ENCODE measurements around the gene CEACAM20. TPM values are rescaled to one million over a fixed set of nuclear protein-coding genes. Genes with fewer than 3 reads are reported as not detected.

The CEACAM20 gene
- total RNA-seq, 4 donors from 2014 or later, result 0.48 to 0.68 TPM; not detected in 2

- no peaks in the 10 kb centered on the region for H3K36me3 ChIP-seq
- no peaks in the 10 kb centered on the region for H3K27me3 ChIP-seq
- H3K9me3 ChIP-seq, result no peaks in the 10 kb centered on the region
- intact Hi-C loops (cut with DNase I; ENCODE audit: low total_unique reads) (no loop called here), in situ Hi-C loops (cut with MboI; ENCODE audit: low pct_ligation_motif_present in 1 of 4, low pct_unique_long_range_greater_than_20kb in 1 of 4, low sequenced_read_pairs in 3 of 4) (no loop called here)
- no peak overlapping the region for H3K27ac ChIP-seq
- no peak for DNase-seq
- WGBS, 2 donors (ENCODE audit: low coverage in 1 of 2), result 82 to 100% methylated on average over 1 to 4 of the region's 4 CpGs
- no peak overlapping the region for H3K4me3 ChIP-seq
- peaks cover 0 to 1% (median 0%) of the 10 kb centered on the region in 4 donors for H3K4me1 ChIP-seq
- TF ChIP-seq POLR2AphosphoS5 (IDR thresholded peaks at IDR 0.05) (no peak), POLR2A (IDR thresholded peaks at IDR 0.05) (no peak), EP300 (IDR thresholded peaks at IDR 0.05; ENCODE audit: low read depth) (no peak)
- TF ChIP-seq, protein P1, sequence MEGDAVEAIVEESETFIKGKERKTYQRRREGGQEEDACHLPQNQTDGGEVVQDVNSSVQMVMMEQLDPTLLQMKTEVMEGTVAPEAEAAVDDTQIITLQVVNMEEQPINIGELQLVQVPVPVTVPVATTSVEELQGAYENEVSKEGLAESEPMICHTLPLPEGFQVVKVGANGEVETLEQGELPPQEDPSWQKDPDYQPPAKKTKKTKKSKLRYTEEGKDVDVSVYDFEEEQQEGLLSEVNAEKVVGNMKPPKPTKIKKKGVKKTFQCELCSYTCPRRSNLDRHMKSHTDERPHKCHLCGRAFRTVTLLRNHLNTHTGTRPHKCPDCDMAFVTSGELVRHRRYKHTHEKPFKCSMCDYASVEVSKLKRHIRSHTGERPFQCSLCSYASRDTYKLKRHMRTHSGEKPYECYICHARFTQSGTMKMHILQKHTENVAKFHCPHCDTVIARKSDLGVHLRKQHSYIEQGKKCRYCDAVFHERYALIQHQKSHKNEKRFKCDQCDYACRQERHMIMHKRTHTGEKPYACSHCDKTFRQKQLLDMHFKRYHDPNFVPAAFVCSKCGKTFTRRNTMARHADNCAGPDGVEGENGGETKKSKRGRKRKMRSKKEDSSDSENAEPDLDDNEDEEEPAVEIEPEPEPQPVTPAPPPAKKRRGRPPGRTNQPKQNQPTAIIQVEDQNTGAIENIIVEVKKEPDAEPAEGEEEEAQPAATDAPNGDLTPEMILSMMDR (IDR thresholded peaks at IDR 0.05), result no peak
Measured at GRCh38 chr19:44548736-44549135, 19.3 kb upstream of the CEACAM20 start.

DNA sequence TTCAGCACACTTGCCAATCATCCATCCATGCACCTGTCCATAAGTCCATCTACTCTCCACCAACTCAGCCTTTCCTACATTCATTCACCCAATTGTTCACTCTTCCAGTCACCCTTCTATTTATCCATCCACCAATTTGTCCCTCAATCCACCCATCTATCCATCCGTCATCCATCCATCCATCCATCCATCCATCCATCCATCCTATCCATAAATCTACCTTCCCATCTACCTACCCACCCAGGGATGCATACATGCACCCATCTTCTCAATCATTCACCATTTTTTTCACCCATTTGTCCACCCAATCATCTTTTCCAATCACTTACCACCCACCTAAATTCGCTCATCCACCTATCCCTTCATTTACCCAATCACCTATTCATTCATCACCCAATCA, 14.6 kb upstream of the CEACAM20 start:
- in situ Hi-C loops (cut with MboI; ENCODE audit: low pct_ligation_motif_present in 1 of 4, low pct_unique_long_range_greater_than_20kb in 1 of 4, low sequenced_read_pairs in 3 of 4), result no loop called here
- 44 to 67% methylated on average over 2 of the region's 2 CpGs for WGBS, 2 donors (ENCODE audit: low coverage in 1 of 2)

DNA sequence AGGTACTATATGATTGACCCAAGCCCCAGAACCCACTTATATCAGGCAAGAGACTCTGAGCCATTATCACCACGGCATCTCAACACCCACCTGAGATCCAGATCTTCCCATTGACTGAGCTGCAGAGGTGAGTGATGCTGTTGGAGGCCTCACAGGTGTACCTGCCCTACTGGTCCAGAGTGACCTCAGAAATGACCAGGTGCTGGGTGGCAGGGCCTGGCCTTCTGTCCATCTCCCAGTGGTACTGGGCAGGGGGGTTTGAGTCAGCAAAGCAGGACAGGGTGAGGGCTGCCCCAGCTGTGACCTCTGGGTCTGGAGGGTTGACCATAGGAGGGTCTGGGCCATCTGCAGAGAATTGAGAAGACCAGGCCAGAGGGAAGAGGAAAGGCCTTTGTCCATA, 13.2 kb upstream of the CEACAM20 start:
- Histone ChIP-seq H3K27me3 (no peaks in the 10 kb centered on the region), H3K4me3 (no peak overlapping the region), H3K27ac (no peak overlapping the region), H3K36me3 (no peaks in the 10 kb centered on the region), H3K9me3 (no peaks in the 10 kb centered on the region), H3K4me1 (no peaks in the 10 kb centered on the region)
- DNase-seq, result no peak
- TF ChIP-seq POLR2A (IDR thresholded peaks at IDR 0.05) (no peak), POLR2AphosphoS5 (IDR thresholded peaks at IDR 0.05) (no peak), EP300 (IDR thresholded peaks at IDR 0.05; ENCODE audit: low read depth) (no peak)
- TF ChIP-seq, protein P1 (IDR thresholded peaks at IDR 0.05), result no peak
- intact Hi-C loops (cut with DNase I; ENCODE audit: low total_unique reads) (no loop called here), in situ Hi-C loops (cut with MboI; ENCODE audit: low pct_ligation_motif_present in 1 of 4, low pct_unique_long_range_greater_than_20kb in 1 of 4, low sequenced_read_pairs in 3 of 4) (no loop called here)
- 71% methylated on average over 1 of the region's 1 CpG; no CpG with 5 or more reads in 1 of the 2 donors for WGBS, 2 donors (ENCODE audit: low coverage in 1 of 2)

More for the DNA sequence above, 14.6 kb upstream of the CEACAM20 start:
- Histone ChIP-seq H3K27me3 (no peaks in the 10 kb centered on the region), H3K9me3 (no peaks in the 10 kb centered on the region), H3K4me1 (no peaks in the 10 kb centered on the region), H3K27ac (no peak overlapping the region), H3K36me3 (no peaks in the 10 kb centered on the region), H3K4me3 (no peak overlapping the region)
- no peak for DNase-seq
- TF ChIP-seq, protein P1 (IDR thresholded peaks at IDR 0.05), result no peak
- TF ChIP-seq EP300 (IDR thresholded peaks at IDR 0.05; ENCODE audit: low read depth) (no peak), POLR2A (IDR thresholded peaks at IDR 0.05) (no peak), POLR2AphosphoS5 (IDR thresholded peaks at IDR 0.05) (no peak)
- intact Hi-C loops (cut with DNase I; ENCODE audit: low total_unique reads), result no loop called here

GRCh38 chr19:44540736-44541135, 11.3 kb upstream of the CEACAM20 start:
- Histone ChIP-seq H3K27ac (no peak overlapping the region), H3K9me3 (no peaks in the 10 kb centered on the region), H3K4me1 (no peaks in the 10 kb centered on the region), H3K4me3 (no peak overlapping the region), H3K36me3 (no peaks in the 10 kb centered on the region), H3K27me3 (no peaks in the 10 kb centered on the region)
- DNase-seq, result no peak
- in situ Hi-C loops (cut with MboI; ENCODE audit: low pct_ligation_motif_present in 1 of 4, low pct_unique_long_range_greater_than_20kb in 1 of 4, low sequenced_read_pairs in 3 of 4) (no loop called here), intact Hi-C loops (cut with DNase I; ENCODE audit: low total_unique reads) (no loop called here)
- 77% methylated on average over 6 of the region's 8 CpGs; no CpG with 5 or more reads in 1 of the 2 donors for WGBS, 2 donors (ENCODE audit: low coverage in 1 of 2)
- TF ChIP-seq POLR2A (IDR thresholded peaks at IDR 0.05) (no peak), POLR2AphosphoS5 (IDR thresholded peaks at IDR 0.05) (no peak), EP300 (IDR thresholded peaks at IDR 0.05; ENCODE audit: low read depth) (no peak)
- TF ChIP-seq, protein P1 (IDR thresholded peaks at IDR 0.05), result no peak
